HG03457 (cell line): ENCODE data around the gene SLC8B1.

Source experiments
- ATAC-seq: cut with Tn5 transposase; IDR thresholded peaks from one replicate; pipeline ENCODE4 v1.9.1; 2021; ENCODE audit warnings: moderate number of reproducible peaks; ENCODE audit not compliant: unreplicated experiment

Gene SLC8B1

GRCh38 chr12:113248842-113249435, 86.0 kb downstream of the SLC8B1 start:
- ATAC-seq, result no peak
